ENCODE data around the gene EIF2B1. TPM values are rescaled to one million over a fixed set of nuclear protein-coding genes. Genes with fewer than 3 reads are reported as not detected.

EIF2B1 gene
- total RNA-seq, 1 experiment from 2014 or later = 59.8 TPM

DNA sequence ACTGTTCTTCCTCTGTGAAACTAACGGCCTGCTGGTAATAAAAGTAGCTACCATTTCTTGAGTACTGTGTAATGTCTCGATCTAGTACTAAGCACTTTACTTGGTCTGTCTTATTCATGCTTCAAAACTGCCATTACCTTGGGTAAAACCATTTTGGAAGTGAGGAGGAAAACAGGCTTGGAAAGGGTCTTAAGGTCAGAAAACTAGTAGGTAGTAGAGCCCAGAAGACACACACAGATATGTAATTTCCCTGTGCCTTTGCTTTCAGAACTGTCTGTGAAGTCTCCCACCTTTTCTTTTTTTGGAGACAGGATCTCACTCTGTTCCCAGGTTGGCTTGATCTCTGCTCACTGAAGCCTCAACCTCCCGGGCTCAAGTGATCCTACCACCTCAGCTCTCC is 35.0 kb downstream of the EIF2B1 start:
- no peak overlapping the region for H4K5ac ChIP-seq (ENCODE audit: insufficient read length, low read depth, low read length)
- no CpG with 5 or more reads among the region's 3 CpGs for WGBS (ENCODE audit: extremely low coverage, insufficient read length, low lambda C conversion rate)

More for the DNA sequence above, 35.0 kb downstream of the EIF2B1 start:
- H3K27ac Mint-ChIP-seq = peak overlapping the region in 1 of 3 experiments; percentile 80; a peak in 1 of 7 replicates
- peaks cover 9 to 12% of the 10 kb centered on the region in 2 experiments for H3K4me1 Mint-ChIP-seq
- H3K4me2 ChIP-seq (ENCODE audit: insufficient read depth, insufficient read length, low read length) = no peak overlapping the region
- no peak overlapping the region for H3K9ac ChIP-seq (ENCODE audit: extremely low read depth, insufficient read length, low read length)
- H4K20me1 ChIP-seq (ENCODE audit: control insufficient read depth, insufficient read depth, insufficient read length) = no peaks in the 10 kb centered on the region
- H2BK20ac ChIP-seq (ENCODE audit: low read depth, low read length, poor library complexity, severe bottlenecking) = no peak overlapping the region
- H3K18ac ChIP-seq (ENCODE audit: insufficient read length, low read depth, low read length) = no peak overlapping the region
- H4K8ac ChIP-seq (replicated peaks; ENCODE audit: insufficient read length, low read depth, low read length) = no peak overlapping the region
- H3K9me3 Mint-ChIP-seq = no peaks in the 10 kb centered on the region
- H3K4me1 ChIP-seq (ENCODE audit: insufficient read depth, low read length) = no peaks in the 10 kb centered on the region; the same call in 1 of the 2 replicates
- H3K9me3 ChIP-seq (ENCODE audit: control insufficient read depth, low read depth, low read length) = no peaks in the 10 kb centered on the region
- TF ChIP-seq, protein P1, sequence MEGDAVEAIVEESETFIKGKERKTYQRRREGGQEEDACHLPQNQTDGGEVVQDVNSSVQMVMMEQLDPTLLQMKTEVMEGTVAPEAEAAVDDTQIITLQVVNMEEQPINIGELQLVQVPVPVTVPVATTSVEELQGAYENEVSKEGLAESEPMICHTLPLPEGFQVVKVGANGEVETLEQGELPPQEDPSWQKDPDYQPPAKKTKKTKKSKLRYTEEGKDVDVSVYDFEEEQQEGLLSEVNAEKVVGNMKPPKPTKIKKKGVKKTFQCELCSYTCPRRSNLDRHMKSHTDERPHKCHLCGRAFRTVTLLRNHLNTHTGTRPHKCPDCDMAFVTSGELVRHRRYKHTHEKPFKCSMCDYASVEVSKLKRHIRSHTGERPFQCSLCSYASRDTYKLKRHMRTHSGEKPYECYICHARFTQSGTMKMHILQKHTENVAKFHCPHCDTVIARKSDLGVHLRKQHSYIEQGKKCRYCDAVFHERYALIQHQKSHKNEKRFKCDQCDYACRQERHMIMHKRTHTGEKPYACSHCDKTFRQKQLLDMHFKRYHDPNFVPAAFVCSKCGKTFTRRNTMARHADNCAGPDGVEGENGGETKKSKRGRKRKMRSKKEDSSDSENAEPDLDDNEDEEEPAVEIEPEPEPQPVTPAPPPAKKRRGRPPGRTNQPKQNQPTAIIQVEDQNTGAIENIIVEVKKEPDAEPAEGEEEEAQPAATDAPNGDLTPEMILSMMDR (conservative IDR thresholded peaks at IDR 0.05) = no peak
- peaks cover 3% of the 10 kb centered on the region for H3K79me1 ChIP-seq (ENCODE audit: insufficient read depth, low read depth, low read length, poor library complexity, severe bottlenecking)
- DNase-seq = no peak
- no peak overlapping the region for H2BK15ac ChIP-seq (ENCODE audit: low read depth, low read length)
- H4K91ac ChIP-seq (ENCODE audit: insufficient read length, low read depth, low read length) = no peak overlapping the region
- H2BK120ac ChIP-seq (ENCODE audit: low read depth, low read length, poor library complexity, severe bottlenecking) = no peak overlapping the region
- H2AK5ac ChIP-seq (ENCODE audit: insufficient read length, low read length) = no peak overlapping the region
- H3K56ac ChIP-seq (ENCODE audit: insufficient read length, low read depth, low read length) = no peak overlapping the region
- H3K4me3 Mint-ChIP-seq = no peak overlapping the region
- no peak overlapping the region for H3K27ac ChIP-seq (ENCODE audit: insufficient read length, low read depth, low read length)
- no peak overlapping the region for H2BK12ac ChIP-seq (ENCODE audit: insufficient read length, low read depth, low read length)
- H3K27me3 Mint-ChIP-seq (ENCODE audit: low read depth) = no peaks in the 10 kb centered on the region
- no peak overlapping the region for H2BK5ac ChIP-seq (ENCODE audit: insufficient read length, low read length)
- H2AFZ ChIP-seq (ENCODE audit: low read length) = no peak overlapping the region
- H3K79me2 ChIP-seq (ENCODE audit: insufficient read depth, low read length) = peaks cover 13% of the 10 kb centered on the region; the same call in 1 of the 2 replicates
- no peak overlapping the region for H3K4ac ChIP-seq (ENCODE audit: low read depth, low read length)
- no peak overlapping the region for H3T11ph ChIP-seq (ENCODE audit: low read length)
- peaks cover 9% of the 10 kb centered on the region for H3K23me2 ChIP-seq (ENCODE audit: insufficient read length, low read depth, low read length, poor library complexity, severe bottlenecking)
- H3K27me3 ChIP-seq (ENCODE audit: insufficient read depth, low read length) = no peaks in the 10 kb centered on the region
- no peak overlapping the region for H3K14ac ChIP-seq (ENCODE audit: insufficient read depth, low read length)
- H3K23ac ChIP-seq (ENCODE audit: insufficient read length, low read depth, low read length) = no peak overlapping the region
- peaks cover 16 to 48% (median 31%) of the 10 kb centered on the region in 3 experiments; a peak in 6 of 7 replicates for H3K36me3 Mint-ChIP-seq (ENCODE audit: insufficient read depth in 1 of 3, low read depth in 3 of 3)
